DND-41 (cell line): ENCODE results near the gene RASGEF1C.
A peak's percentile ranks its signal among the peaks of the same experiment; 100 is the strongest.

Source experiments
- ATAC-seq: fragments of 200-7000 bp; cut with Tn5 transposase; 3 replicates; pipeline ENCODE4 v1.9.1; 2021; ENCODE audit warnings: low read depth; ENCODE audit not compliant: insufficient read depth
- DNase-seq: peaks from one replicate; pipeline ENCODE4 v3.0.0-alpha.2; 2020
- H2AFZ ChIP-seq: 2 replicates; pipeline ENCODE4 v1.6.0; 2012; ENCODE audit warnings: low read depth, low read length
- H3K27ac ChIP-seq: 2 replicates; pipeline ENCODE4 v1.5.1; 2012; ENCODE audit warnings: low read length, inconsistent platforms
- H3K27me3 ChIP-seq: fragments of 200-600 bp; sonication (generic); 2 replicates; pipeline ENCODE4 v1.6.0; 2012; ENCODE audit warnings: low read length, mild to moderate bottlenecking, inconsistent platforms; ENCODE audit not compliant: insufficient read depth, poor library complexity
- H3K36me3 ChIP-seq: 2 replicates; pipeline ENCODE4 v1.5.1; 2012; ENCODE audit warnings: low read length, inconsistent platforms; ENCODE audit not compliant: insufficient read depth
- H3K4me1 ChIP-seq: 2 replicates; pipeline ENCODE4 v1.5.1; 2012; ENCODE audit warnings: mild to moderate bottlenecking, low read length; ENCODE audit not compliant: insufficient read depth
- H3K4me2 ChIP-seq: 2 replicates; pipeline ENCODE4 v1.6.0; 2012; ENCODE audit warnings: mild to moderate bottlenecking, moderate library complexity, low read length, inconsistent platforms; ENCODE audit not compliant: insufficient read depth
- H3K4me3 ChIP-seq, 2 experiments: fragments of 200-600 bp in 1 of 2; shearing (Covaris generic) in 1 of 2; 2 replicates each; pipeline ENCODE4 v1.5.1; 2012 to 2016; ENCODE audit warnings: inconsistent platforms in 2 of 2, low read length in 2 of 2, mild to moderate bottlenecking in 2 of 2, low read depth in 1 of 2, moderate library complexity in 1 of 2
- H3K79me2 ChIP-seq: 2 replicates; pipeline ENCODE4 v1.6.0; 2012; ENCODE audit warnings: low read length, inconsistent platforms; ENCODE audit not compliant: insufficient read depth
- H3K9ac ChIP-seq: 2 replicates; pipeline ENCODE4 v1.6.0; 2012; ENCODE audit warnings: low read depth, mild to moderate bottlenecking, inconsistent platforms, low read length, moderate library complexity
- H3K9me3 ChIP-seq: 2 replicates; pipeline ENCODE4 v1.5.1; 2012; ENCODE audit warnings: low read length, moderate library complexity, mild to moderate bottlenecking, inconsistent platforms; ENCODE audit not compliant: insufficient read depth, severe bottlenecking
- H4K20me1 ChIP-seq: 2 replicates; pipeline ENCODE4 v1.6.0; 2012; ENCODE audit warnings: low read length; ENCODE audit not compliant: insufficient read depth
- CTCF ChIP-seq: IDR thresholded peaks from 2 replicates; pipeline ENCODE4 v1.5.1; 2012; ENCODE audit warnings: borderline replicate concordance, low read length, moderate library complexity, mild to moderate bottlenecking; ENCODE audit not compliant: poor library complexity, severe bottlenecking; ENCODE audit errors: extremely low read depth
- EZH2 ChIP-seq: IDR thresholded peaks from 3 replicates; pipeline ENCODE4 v1.6.1; 2012; ENCODE audit warnings: borderline replicate concordance, low read depth, mild to moderate bottlenecking, moderate library complexity, low read length, inconsistent platforms; ENCODE audit not compliant: severe bottlenecking

Gene RASGEF1C

DNA sequence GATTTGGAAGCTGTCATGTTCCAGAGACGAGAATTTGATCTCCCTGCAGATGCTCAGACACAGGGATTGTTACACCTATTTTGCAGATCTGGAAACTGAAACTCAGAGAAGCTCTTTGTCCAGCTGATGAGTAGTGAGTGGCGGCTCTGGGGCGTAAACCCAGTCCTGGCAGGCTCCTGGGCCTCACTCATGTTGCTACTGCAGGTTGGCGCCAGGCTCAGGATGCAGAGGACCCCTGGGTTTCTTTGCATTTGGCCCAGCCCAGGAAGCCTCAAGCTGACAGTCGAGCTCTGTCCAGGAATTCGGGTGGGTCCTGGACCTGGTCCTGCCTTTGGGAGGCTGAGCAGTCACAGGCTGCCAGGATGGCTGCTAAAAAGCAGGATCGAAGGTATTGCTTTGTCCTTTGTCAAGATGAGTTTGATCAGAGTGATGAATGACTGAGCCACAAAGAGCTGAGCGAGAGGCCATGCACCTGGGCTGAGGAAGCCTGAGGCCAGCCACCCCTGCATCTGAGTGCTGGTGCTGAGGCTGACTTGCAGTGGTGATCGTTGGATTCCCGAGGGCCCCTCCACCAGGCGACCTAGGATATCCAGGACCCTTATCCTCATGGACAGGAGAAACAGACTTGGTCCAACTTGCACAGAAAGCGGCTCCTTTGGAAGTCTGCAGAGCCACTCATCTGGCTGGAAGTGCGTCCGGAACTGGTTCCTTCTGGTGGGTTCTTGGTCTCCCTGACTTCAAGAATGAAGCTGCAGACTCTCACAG is 129.1 kb downstream of the RASGEF1C start:
- H4K20me1 ChIP-seq = no peaks in the 10 kb centered on the region
- no peaks in the 10 kb centered on the region for H3K4me1 ChIP-seq
- H3K36me3 ChIP-seq = no peaks in the 10 kb centered on the region
- H3K27ac ChIP-seq = no peak overlapping the region
- H3K4me3 ChIP-seq = no peak overlapping the region
- DNase-seq = no peak
- peaks cover 7% of the 10 kb centered on the region for H3K27me3 ChIP-seq
- no peak overlapping the region for H3K9ac ChIP-seq
- no peaks in the 10 kb centered on the region for H3K79me2 ChIP-seq
- H2AFZ ChIP-seq = no peak overlapping the region
- no peak for TF ChIP-seq EZH2
- TF ChIP-seq CTCF = no peak
- no peak for ATAC-seq
- no peaks in the 10 kb centered on the region for H3K9me3 ChIP-seq
- H3K4me2 ChIP-seq = no peak overlapping the region

DNA sequence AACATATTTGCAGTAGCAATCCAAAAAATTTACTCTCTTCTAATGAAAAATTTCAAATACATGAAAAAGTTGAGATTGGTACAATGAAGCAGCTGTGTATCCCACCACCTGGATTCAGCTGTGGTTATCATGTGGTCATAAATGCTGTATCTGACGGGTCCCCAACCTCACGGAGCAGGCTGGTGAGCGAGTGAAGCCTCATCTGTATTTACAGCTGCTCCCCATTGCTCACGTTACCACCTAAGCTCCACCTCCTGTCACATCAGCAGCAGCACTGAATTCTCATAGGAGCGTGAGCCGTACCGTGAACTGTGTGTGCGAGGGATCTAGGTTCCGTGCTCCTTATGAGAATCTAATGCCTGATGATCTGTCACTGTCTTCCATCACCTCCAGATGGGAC is 130.7 kb downstream of the RASGEF1C start:
- no peak overlapping the region for H2AFZ ChIP-seq
- TF ChIP-seq EZH2 (no peak), CTCF (no peak)
- no peaks in the 10 kb centered on the region for H3K9me3 ChIP-seq
- no peak overlapping the region for H3K4me3 ChIP-seq
- no peak overlapping the region for H3K4me2 ChIP-seq
- H3K27ac ChIP-seq = no peak overlapping the region
- no peaks in the 10 kb centered on the region for H3K4me1 ChIP-seq
- no peaks in the 10 kb centered on the region for H3K79me2 ChIP-seq
- peak; percentile 57; the same call in 1 of the 3 replicates for ATAC-seq
- H3K36me3 ChIP-seq = no peaks in the 10 kb centered on the region
- DNase-seq = no peak
- H3K9ac ChIP-seq = no peak overlapping the region
- H4K20me1 ChIP-seq = no peaks in the 10 kb centered on the region
- peaks cover 7% of the 10 kb centered on the region for H3K27me3 ChIP-seq

DNA sequence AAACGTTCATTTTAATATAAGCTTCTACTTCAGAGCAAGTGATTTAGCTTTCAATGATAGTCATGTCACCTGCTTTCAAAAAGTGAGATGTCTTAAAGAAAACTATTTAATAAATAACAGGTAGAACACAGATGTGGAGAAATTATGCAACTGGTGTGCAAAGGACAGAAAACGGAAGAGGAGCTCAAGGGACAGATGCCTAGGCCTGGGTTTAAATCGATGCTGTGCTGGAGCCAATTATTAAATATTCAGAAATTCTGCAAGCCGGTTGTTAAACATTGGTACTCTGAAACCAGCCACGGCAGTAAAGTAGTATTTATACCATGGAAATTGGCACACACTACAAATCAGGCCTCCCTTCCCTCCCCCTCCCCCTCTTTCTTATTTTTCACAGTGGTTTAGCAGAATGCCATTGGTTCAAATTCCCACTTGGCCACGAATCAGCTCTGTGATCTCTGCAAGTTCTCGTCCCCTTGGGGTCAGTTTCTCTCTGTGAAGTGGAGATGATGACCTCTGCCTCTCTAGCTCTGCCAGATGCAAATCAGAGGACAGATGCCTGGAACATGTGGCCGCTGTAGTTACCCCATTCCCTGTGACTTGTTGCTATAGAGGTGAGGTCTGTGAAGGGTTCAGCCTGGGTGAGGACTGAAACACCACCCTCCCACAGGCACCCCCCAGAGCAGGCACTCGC is 131.3 kb downstream of the RASGEF1C start:
- H3K9ac ChIP-seq = no peak overlapping the region
- no peaks in the 10 kb centered on the region for H3K4me1 ChIP-seq
- TF ChIP-seq EZH2 (no peak), CTCF (no peak)

More for the DNA sequence above, 131.3 kb downstream of the RASGEF1C start:
- Histone ChIP-seq H3K4me2 (no peak overlapping the region), H3K4me3 (no peak overlapping the region), H4K20me1 (no peaks in the 10 kb centered on the region), H2AFZ (no peak overlapping the region), H3K27me3 (peaks cover 7% of the 10 kb centered on the region), H3K79me2 (no peaks in the 10 kb centered on the region), H3K9me3 (no peaks in the 10 kb centered on the region), H3K27ac (no peak overlapping the region), H3K36me3 (no peaks in the 10 kb centered on the region)
- no peak for ATAC-seq
- no peak for DNase-seq
